Measurements from ENCODE around the gene SYCP2L. TPM values are rescaled to one million over a fixed set of nuclear protein-coding genes. Genes with fewer than 3 reads are reported as not detected.

Gene SYCP2L
- total RNA-seq, 6 experiments from 2014 or later, result 0.20 TPM; not detected in 5

- ATAC-seq (no peak), DNase-seq (no peak)
- Histone ChIP-seq H3K36me3 (no peaks in the 10 kb centered on the region), H3K27ac (no peak overlapping the region), H3K4me1 (peaks cover 0 to 24% (median 8%) of the 10 kb centered on the region in 4 donors), H3K9me3 (no peaks in the 10 kb centered on the region), H3K4me3 (no peak overlapping the region), H3K27me3 (no peaks in the 10 kb centered on the region)
- intact Hi-C loops (cut with DNase I), result no loop called here
- TF ChIP-seq CTCF (IDR thresholded peaks at IDR 0.05) (no peak), POLR2A (IDR thresholded peaks at IDR 0.05) (no peak)
- WGBS (ENCODE audit: insufficient coverage, low coverage, low lambda C conversion rate, missing lambda C conversion rate), result 54% methylated on average over 5 of the region's 6 CpGs
Observed at GRCh38 chr6:11009353-11009752, 122.5 kb downstream of the SYCP2L start.

- ATAC-seq, result peak; percentile 81 to 89 (median 83)
- TF ChIP-seq POLR2A (IDR thresholded peaks at IDR 0.05) (no peak), CTCF (IDR thresholded peaks at IDR 0.05) (peak in 2 of 4 donors; percentile 8 to 10)
Observed at GRCh38 chr6:11011787-11012234, 125.0 kb downstream of the SYCP2L start.

GRCh38 chr6:11012295-11012754, 125.5 kb downstream of the SYCP2L start:
- ATAC-seq, result peak; percentile 42 to 78 (median 55)
- peaks cover 0 to 24% (median 8%) of the 10 kb centered on the region in 4 donors for H3K4me1 ChIP-seq
- WGBS (ENCODE audit: insufficient coverage, low coverage, low lambda C conversion rate, missing lambda C conversion rate), result 33% methylated on average over 5 of the region's 5 CpGs

More at GRCh38 chr6:11011787-11012234, 125.0 kb downstream of the SYCP2L start:
- Histone ChIP-seq H3K9me3 (no peaks in the 10 kb centered on the region), H3K27me3 (no peaks in the 10 kb centered on the region), H3K36me3 (no peaks in the 10 kb centered on the region), H3K27ac (peak overlapping the region; percentile 23 to 46 (median 41)), H3K4me1 (peaks cover 0 to 24% (median 8%) of the 10 kb centered on the region in 4 donors), H3K4me3 (peak overlapping the region in 1 of 3 donors; percentile 11)
- WGBS (ENCODE audit: insufficient coverage, low coverage, low lambda C conversion rate, missing lambda C conversion rate), result 17% methylated on average over 8 of the region's 8 CpGs
- intact Hi-C loops (cut with DNase I), result no loop called here
- peak; percentile 54 to 65 (median 62) for DNase-seq

GRCh38 chr6:11012976-11013720, 126.3 kb downstream of the SYCP2L start:
- ATAC-seq, result no peak
- H3K9me3 ChIP-seq, result no peaks in the 10 kb centered on the region
- DNase-seq, result no peak
- 86% methylated on average over 5 of the region's 5 CpGs for WGBS (ENCODE audit: insufficient coverage, low coverage, low lambda C conversion rate, missing lambda C conversion rate)
- intact Hi-C loops (cut with DNase I), result no loop called here
- no peak for TF ChIP-seq POLR2A (IDR thresholded peaks at IDR 0.05)
- no peak for TF ChIP-seq CTCF (IDR thresholded peaks at IDR 0.05)
- H3K27me3 ChIP-seq, result no peaks in the 10 kb centered on the region
- H3K4me1 ChIP-seq, result peaks cover 0 to 22% (median 7%) of the 10 kb centered on the region in 4 donors
- peak overlapping the region in 1 of 3 donors; percentile 19 for H3K27ac ChIP-seq
- no peaks in the 10 kb centered on the region for H3K36me3 ChIP-seq
- no peak overlapping the region for H3K4me3 ChIP-seq

More at GRCh38 chr6:11012295-11012754, 125.5 kb downstream of the SYCP2L start:
- intact Hi-C loops (cut with DNase I), result no loop called here
- DNase-seq, result no peak
- Histone ChIP-seq H3K9me3 (no peaks in the 10 kb centered on the region), H3K4me3 (peak overlapping the region in 1 of 3 donors; percentile 11), H3K27ac (peak overlapping the region; percentile 23 to 46 (median 41)), H3K36me3 (no peaks in the 10 kb centered on the region), H3K27me3 (no peaks in the 10 kb centered on the region)
- TF ChIP-seq POLR2A (IDR thresholded peaks at IDR 0.05) (no peak), CTCF (IDR thresholded peaks at IDR 0.05) (no peak)
